K562 (cell line): Measurements from ENCODE around the gene BCKDK. TPM values are rescaled to one million over a fixed set of nuclear protein-coding genes. Genes with fewer than 3 reads are reported as not detected.

ENCODE experiments used
- ATAC-seq: fragments of 200-7000 bp; cut with Tn5 transposase; 3 replicates; pipeline ENCODE4 v1.9.1; 2020; ENCODE audit warnings: moderate library complexity
- BruUV-seq: library from RNA; stranded (reverse); fragments of 400-500 nt; replicated peaks from 2 replicates; lab custom pipeline; 2021; lab: Mats Ljungman, UMichigan
- CTCF ChIA-PET: fragments of 300-600 bp; formaldehyde crosslinking; extraction: SDS; loops from one replicate; lab custom pipeline; 2021; ENCODE audit warnings: low intra/inter-chr PET ratio; lab: Yijun Ruan, JAX
- POLR2A ChIA-PET: fragments of 300-600, 350-650 bp; sonication (Branson Sonifier 250); formaldehyde crosslinking; extraction: SDS; loops from one replicate; lab custom pipeline; 2021; ENCODE audit warnings: antibody characterized with exemption, inconsistent platforms; lab: Yijun Ruan, JAX
- DNase-seq, 4 experiments: peaks; one replicate each; pipeline versions ENCODE4 v3.0.0 to v3.0.0-alpha.2; 2011 to 2018; ENCODE audit warnings: low spot score in 3 of 4, mixed read lengths in 3 of 4; ENCODE audit errors: extremely low read depth in 1 of 4
- FAIRE-seq: peaks from 2 replicates; lab custom pipeline; 2011; peaks lifted over from hg19 to GRCh38; lab: Jason Lieb, UNC
- H2AFZ ChIP-seq: 2 replicates; pipeline ENCODE4 v1.6.0; 2011; ENCODE audit warnings: low read depth, low read length, control low read depth, inconsistent platforms
- H3K27ac ChIP-seq: fragments of 200-600 bp; 3 replicates; pipeline ENCODE4 v1.8.0; 2011; ENCODE audit warnings: low read depth, mild to moderate bottlenecking, control low read depth, inconsistent platforms, low read length, moderate library complexity, mixed read lengths; ENCODE audit errors: extremely low read depth
- H3K27me3 ChIP-seq, 2 experiments: fragments of 300-600 bp in 1 of 2; 2 replicates in 1 of 2; 3 replicates in 1 of 2; pipeline versions ENCODE4 v1.6.0 to v1.8.0; 2011; ENCODE audit warnings: inconsistent platforms in 2 of 2, low read length in 2 of 2, mild to moderate bottlenecking in 1 of 2, mixed read lengths in 1 of 2, moderate library complexity in 1 of 2; ENCODE audit not compliant: control insufficient read depth in 2 of 2, insufficient read depth in 2 of 2
- H3K36me3 ChIP-seq: fragments of 300-600 bp; 3 replicates; pipeline ENCODE4 v1.8.0; 2011; ENCODE audit warnings: mild to moderate bottlenecking, low read length, inconsistent platforms; ENCODE audit not compliant: control insufficient read depth, insufficient read depth
- H3K4me1 ChIP-seq, 2 experiments: fragments of 200-600 bp in 1 of 2; replicated peaks in 1 of 2; 2 replicates in 1 of 2; 3 replicates in 1 of 2; pipeline versions ENCODE4 v1.5.1 to v1.8.0; 2011; ENCODE audit warnings: inconsistent platforms in 2 of 2, low read length in 2 of 2, mild to moderate bottlenecking in 1 of 2, mixed read lengths in 1 of 2, moderate library complexity in 1 of 2; ENCODE audit not compliant: control insufficient read depth in 2 of 2, insufficient read depth in 2 of 2
- H3K4me2 ChIP-seq: 2 replicates; pipeline ENCODE4 v1.6.1; 2011; ENCODE audit warnings: low read length, control low read depth, inconsistent platforms, mixed read lengths; ENCODE audit not compliant: insufficient read depth
- H3K4me3 ChIP-seq: fragments of 200-600 bp; sonication (generic), shearing (Covaris generic); 2 replicates; pipeline ENCODE4 v1.5.1; 2016; ENCODE audit warnings: control low read depth, inconsistent platforms
- H3K79me2 ChIP-seq: fragments of 200-600 bp; 3 replicates; pipeline ENCODE4 v1.8.0; 2011; ENCODE audit warnings: low read length, inconsistent platforms; ENCODE audit not compliant: control insufficient read depth, insufficient read depth
- H3K9ac ChIP-seq, 2 experiments: 2 replicates each; pipeline versions ENCODE4 v1.6.0 to v1.6.1; 2011; ENCODE audit warnings: low read depth in 2 of 2, low read length in 2 of 2, control low read depth in 1 of 2, inconsistent platforms in 1 of 2, mild to moderate bottlenecking in 1 of 2, mixed read lengths in 1 of 2; ENCODE audit not compliant: insufficient read depth in 1 of 2
- H3K9me1 ChIP-seq: one replicate; pipeline ENCODE4 v1.6.0; 2011; ENCODE audit warnings: inconsistent platforms, mild to moderate bottlenecking, low read length, moderate library complexity; ENCODE audit not compliant: control insufficient read depth, insufficient read depth
- H3K9me3 ChIP-seq: replicated peaks from 2 replicates; pipeline ENCODE4 v1.5.1; 2011; ENCODE audit warnings: low read depth, low read length, inconsistent platforms; ENCODE audit not compliant: control insufficient read depth, insufficient read depth
- H4K20me1 ChIP-seq: replicated peaks from 2 replicates; pipeline ENCODE4 v1.6.1; 2011; ENCODE audit warnings: low read length, inconsistent platforms, mixed read lengths; ENCODE audit not compliant: control insufficient read depth, insufficient read depth
- DIDO1 ChIP-seq: fragments of 450-650 bp; IDR thresholded peaks from 2 replicates; pipeline ENCODE4 v1.6.1; 2016; ENCODE audit warnings: low read depth, missing biosample characterization, missing genetic modification characterization
- EP400 ChIP-seq: fragments of 450-650 bp; IDR thresholded peaks from 2 replicates; pipeline ENCODE4 v1.6.1; 2017; ENCODE audit warnings: antibody characterized with exemption, mild to moderate bottlenecking, moderate library complexity
- NCOA1 ChIP-seq: fragments of 450-650 bp; IDR thresholded peaks from 2 replicates; pipeline ENCODE4 v1.6.1; 2016; ENCODE audit warnings: low read depth
- NFYB ChIP-seq: IDR thresholded peaks from 2 replicates; pipeline ENCODE4 v1.6.1; 2011; ENCODE audit warnings: mild to moderate bottlenecking, moderate library complexity; ENCODE audit not compliant: insufficient read length; ENCODE audit errors: extremely low read depth
- NR2C1 ChIP-seq, 2 experiments: fragments of 450-650 bp; IDR thresholded peaks; 2 replicates each; pipeline ENCODE4 v1.6.1; 2017; ENCODE audit warnings: mild to moderate bottlenecking in 2 of 2, antibody characterized with exemption in 1 of 2, inconsistent platforms in 1 of 2, missing compliant biosample characterization in 1 of 2, missing genetic modification characterization in 1 of 2
- NR2C2 ChIP-seq, 2 experiments: fragments of 200-800 bp in 1 of 2; sonication (Bioruptor generic) in 1 of 2; sonication (generic) in 1 of 2; formaldehyde crosslinking in 1 of 2; IDR thresholded peaks; 2 replicates each; pipeline versions ENCODE4 v1.6.1 to v1.8.0; 2016 to 2022; ENCODE audit warnings: mild to moderate bottlenecking in 1 of 2, missing compliant biosample characterization in 1 of 2, missing genetic modification characterization in 1 of 2, missing genetic modification reagents in 1 of 2
- RAD51 ChIP-seq: fragments of 450-650 bp; IDR thresholded peaks from 2 replicates; pipeline ENCODE4 v1.7.1; 2016; ENCODE audit warnings: low read depth, mild to moderate bottlenecking, borderline replicate concordance
- SRSF1 ChIP-seq: fragments of 200-400 bp; formaldehyde crosslinking; IDR thresholded peaks from 2 replicates; pipeline ENCODE4 v1.6.1; 2017; ENCODE audit warnings: mild to moderate bottlenecking, low read depth, low read length, moderate library complexity
- ZNF77 ChIP-seq: fragments of 250-450 bp; sonication (Bioruptor Pico); IDR thresholded peaks from 2 replicates; pipeline ENCODE4 v1.5.0; 2020
- WGBS: fragments of 100-300 bp; shearing (Covaris generic); methylation state at CpG from one replicate; pipeline ENCODE4 v1.1.6; 2016; ENCODE audit warnings: low coverage, mixed read lengths; ENCODE audit not compliant: insufficient coverage; ENCODE audit errors: missing lambda C conversion rate; 5-methylcytosine and 5-hydroxymethylcytosine counted together
- in situ Hi-C: fragments of 300-500 bp; cut with MboI; formaldehyde crosslinking; loops from 4 replicates; pipeline ENCODE4 v1.15.0; 2018; ENCODE audit warnings: inconsistent platforms, mixed read lengths
- intact Hi-C: fragments of 100-400 bp; cut with micrococcal nuclease; formaldehyde crosslinking; loops from 2 replicates; pipeline ENCODE4 v1.14.2; 2022
- polyA plus RNA-seq, 8 experiments: library from polyadenylated mRNA; depleted of rRNA in 4 of 8; stranded (reverse) in 5 of 8; unstranded in 3 of 8; fragments of >200 nt; fragmentation: Nextera tagmentation in 2 of 8; fragmentation: Illumina TruSeq in 1 of 8; extraction: Ambion mirVana in 2 of 8; extraction: Trizol in 1 of 8; gene quantifications; 2 replicates each; pipeline versions ENCODE4 v1.2.1 to v1.2.3, GENCODE V29; 2011 to 2014; ENCODE audit warnings: inconsistent platforms in 1 of 8, missing spikeins in 1 of 8
- total RNA-seq, 7 experiments: library from RNA; depleted of rRNA in 6 of 7; stranded (reverse); fragments of >200 nt in 6 of 7; fragmentation: Illumina TruSeq in 2 of 7; extraction: Trizol in 2 of 7; gene quantifications; 2 replicates each; pipeline versions ENCODE4 v1.2.1 to v1.2.3, GENCODE V29; 2011 to 2021; ENCODE audit warnings: low replicate concordance in 1 of 7
- TF ChIP-seq, protein P1 (sequence below): fragments of 200-800 bp; sonication (Bioruptor generic); IDR thresholded peaks from 2 replicates; pipeline ENCODE4 v1.6.1; 2017; ENCODE audit warnings: missing genetic modification characterization, missing compliant biosample characterization

The BCKDK gene
- total and polyA plus RNA-seq, 9 of the 15 experiments (the other 6 are each of a cell fraction or from before 2014, with no cell fraction given): 0.58 to 34.8 (median 13.1) TPM

DNA sequence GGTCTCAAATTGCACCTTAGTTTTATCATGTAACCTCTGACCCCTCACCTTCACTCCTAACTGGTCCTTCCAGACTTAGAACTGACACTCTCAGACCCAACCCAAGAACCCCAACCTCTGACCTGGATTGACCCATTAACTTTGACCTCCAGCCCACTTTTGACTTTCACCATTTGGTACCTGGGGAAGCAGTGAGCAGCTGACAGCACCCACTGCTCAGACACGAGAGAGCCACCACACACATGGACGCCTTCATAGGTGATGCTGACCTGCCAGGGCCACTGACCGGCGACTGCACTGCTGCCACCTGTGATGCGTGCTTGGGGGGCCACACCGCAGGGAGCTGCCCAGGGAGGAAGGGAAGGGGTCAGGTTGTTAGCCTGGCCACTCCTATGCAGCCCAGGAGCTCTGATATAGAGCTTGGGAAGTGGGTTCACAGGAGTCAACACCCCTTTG, 24.9 kb downstream of the BCKDK start:
- CTCF ChIA-PET: no interaction called here
- Histone ChIP-seq H3K27me3 (no peaks in the 10 kb centered on the region), H3K4me3 (no peak overlapping the region), H3K27ac (no peak overlapping the region), H2AFZ (no peak overlapping the region), H3K9ac (peak overlapping the region in 1 of 2 experiments; percentile 61; a peak in 1 of 4 replicates), H3K9me1 (no peaks in the 10 kb centered on the region), H3K4me1 (peaks cover 44 to 86% of the 10 kb centered on the region in 2 experiments), H3K36me3 (peaks cover 37% of the 10 kb centered on the region; the same call in 2 of the 3 replicates), H3K79me2 (no peaks in the 10 kb centered on the region), H3K9me3 (no peaks in the 10 kb centered on the region), H4K20me1 (no peaks in the 10 kb centered on the region), H3K4me2 (no peak overlapping the region)
- DNase-seq (no peak), FAIRE-seq (no peak), ATAC-seq (no peak)
- whole genome bisulfite sequencing: 81% methylated on average over 6 of the region's 6 CpGs
- intact Hi-C loops: no loop called here
- POLR2A ChIA-PET: interaction anchor here (1.2 to 2.4 kb wide), 2 partner anchors 12 to 47 kb away, joined by 9 read pairs; partner anchors contain the start of gene FUS
- in situ Hi-C loops: no loop called here
- BruUV-seq: no TSS peak
- TF ChIP-seq NR2C1 (IDR thresholded peaks at IDR 0.05) (peak; percentile 89), NR2C1 (tag; IDR thresholded peaks at IDR 0.05) (peak; percentile 89), SRSF1 (no peak), NR2C2 (CRISPR knock-in tag; IDR thresholded peaks at IDR 0.05) (0 out of 2 replicates have a peak, but pooled peaks have one; percentile 55), NR2C2 (tag; IDR thresholded peaks at IDR 0.05) (peak; percentile 74)

DNA sequence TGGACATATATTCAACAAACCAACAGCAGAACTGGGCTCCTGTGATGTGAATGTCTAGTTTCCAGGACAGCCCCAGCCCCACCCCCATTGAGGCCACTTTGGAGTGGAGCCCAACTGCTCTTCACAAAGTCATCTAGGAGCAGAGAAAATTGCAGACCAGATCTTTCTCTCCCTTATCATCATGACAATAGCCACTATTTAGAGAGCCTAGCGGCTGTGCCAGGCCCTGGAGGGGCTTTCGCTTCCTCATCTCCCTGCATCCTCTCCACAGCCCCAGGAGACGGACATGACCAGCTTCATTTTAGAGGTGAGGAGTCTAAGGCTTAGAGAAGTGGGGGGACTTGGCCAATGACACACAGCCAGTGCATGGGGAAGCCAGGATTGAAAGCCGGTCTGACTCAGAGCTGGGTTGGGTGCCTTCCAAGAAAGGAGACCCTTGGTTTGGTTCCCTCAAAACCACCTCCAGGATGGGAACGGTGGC, 25.9 kb downstream of the BCKDK start:
- ChIA-PET CTCF (no interaction called here), POLR2A (interaction anchor here (0.9 to 4.2 kb wide), 6 partner anchors 9 to 46 kb away, joined by 3 to 23 read pairs (median 4); partner anchors contain the start of genes FUS and KAT8)
- Histone ChIP-seq H4K20me1 (no peaks in the 10 kb centered on the region), H3K27ac (peak overlapping the region; percentile 41; the same call in 1 of the 3 replicates), H3K79me2 (no peaks in the 10 kb centered on the region), H3K4me2 (peak overlapping the region; percentile 81), H3K9ac (peak overlapping the region in 1 of 2 experiments; percentile 87; a peak in 2 of 4 replicates), H3K36me3 (peaks cover 34% of the 10 kb centered on the region; the same call in 2 of the 3 replicates), H3K9me3 (no peaks in the 10 kb centered on the region), H2AFZ (peak overlapping the region; percentile 65), H3K27me3 (no peaks in the 10 kb centered on the region), H3K4me3 (no peak overlapping the region), H3K4me1 (peaks cover 38 to 83% of the 10 kb centered on the region in 2 experiments), H3K9me1 (no peaks in the 10 kb centered on the region)
- no TSS peak for BruUV-seq
- FAIRE-seq (peak; percentile 67), DNase-seq (peak in 3 of 4 experiments; percentile 11 to 51 (median 44)), ATAC-seq (peak; percentile 41)
- in situ Hi-C loops (no loop called here), intact Hi-C loops (no loop called here)
- 19% methylated on average over 5 of the region's 5 CpGs for WGBS
- TF ChIP-seq, protein P1, sequence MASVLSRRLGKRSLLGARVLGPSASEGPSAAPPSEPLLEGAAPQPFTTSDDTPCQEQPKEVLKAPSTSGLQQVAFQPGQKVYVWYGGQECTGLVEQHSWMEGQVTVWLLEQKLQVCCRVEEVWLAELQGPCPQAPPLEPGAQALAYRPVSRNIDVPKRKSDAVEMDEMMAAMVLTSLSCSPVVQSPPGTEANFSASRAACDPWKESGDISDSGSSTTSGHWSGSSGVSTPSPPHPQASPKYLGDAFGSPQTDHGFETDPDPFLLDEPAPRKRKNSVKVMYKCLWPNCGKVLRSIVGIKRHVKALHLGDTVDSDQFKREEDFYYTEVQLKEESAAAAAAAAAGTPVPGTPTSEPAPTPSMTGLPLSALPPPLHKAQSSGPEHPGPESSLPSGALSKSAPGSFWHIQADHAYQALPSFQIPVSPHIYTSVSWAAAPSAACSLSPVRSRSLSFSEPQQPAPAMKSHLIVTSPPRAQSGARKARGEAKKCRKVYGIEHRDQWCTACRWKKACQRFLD (CRISPR knock-in tag): 0 out of 2 replicates have a peak, but pooled peaks have one; percentile 24
- TF ChIP-seq NCOA1: no peak
- TF ChIP-seq ZNF77 (CRISPR knock-in tag): no peak
- TF ChIP-seq EP400: no peak
- no peak for TF ChIP-seq NFYB
- no peak for TF ChIP-seq RAD51
- no peak for TF ChIP-seq NR2C2 (CRISPR knock-in tag; IDR thresholded peaks at IDR 0.05)
- TF ChIP-seq NR2C2 (tag; IDR thresholded peaks at IDR 0.05): no peak
- no peak for TF ChIP-seq DIDO1 (tag)
